ENCODE data around the gene MGAT3. TPM values are rescaled to one million over a fixed set of nuclear protein-coding genes. Genes with fewer than 3 reads are reported as not detected.
A peak's percentile ranks its signal among the peaks of the same experiment; 100 is the strongest.

Gene MGAT3
- total and polyA plus RNA-seq, 2 donors (not counting 1 experiment from before 2014, with no cell fraction given), result 11.1 to 27.8 TPM

- H4K20me1 ChIP-seq (ENCODE audit: control insufficient read depth, insufficient read depth, low read length, poor library complexity, severe bottlenecking), result peaks cover 20% of the 10 kb centered on the region
- Mint-ChIP-seq H3K4me1 (peaks cover 30% of the 10 kb centered on the region), H3K9me3 (ENCODE audit: insufficient read depth) (no peaks in the 10 kb centered on the region), H3K27ac (peak overlapping the region; percentile 34), H3K4me3 (peak overlapping the region; percentile 49), H3K27me3 (no peaks in the 10 kb centered on the region)
- H3K4me1 ChIP-seq (ENCODE audit: control insufficient read depth in 2 of 2, insufficient read depth in 2 of 2, low read length in 2 of 2), result peaks cover 23 to 35% of the 10 kb centered on the region in 2 donors
- ChIA-PET POLR2A (interaction anchor here (1.3 to 2.3 kb wide), 3 partner anchors 490 to 509 kb away, joined by 3 to 10 read pairs (median 5); no protein-coding TSS in a partner anchor), CTCF (interaction anchor here (0.5 to 13.4 kb wide), 35 partner anchors 8 to 816 kb away, joined by 3 to 328 read pairs (median 4); partner anchors contain the start of genes ADSL, ATF4, MIEF1 and RPL3)
- DNase-seq (peak; percentile 86), ATAC-seq (ENCODE audit: low read depth) (peak; percentile 8)
- H3K4me2 ChIP-seq (replicated peaks; ENCODE audit: low read depth, low read length, poor library complexity, severe bottlenecking), result peak overlapping the region; percentile 50
- H3K9ac ChIP-seq (ENCODE audit: low read length), result no peak overlapping the region
- TF ChIP-seq EZH2 (IDR thresholded peaks at IDR 0.05; ENCODE audit: borderline replicate concordance, insufficient read depth, low read depth, low read length, poor library complexity, severe bottlenecking) (no peak), CTCF (IDR thresholded peaks at IDR 0.05) (peak; percentile 99)
- no peak overlapping the region for H3K27ac ChIP-seq (ENCODE audit: low read length in 2 of 2)
- no peak overlapping the region for H3K4me3 ChIP-seq (ENCODE audit: control extremely low read depth in 1 of 5, extremely low read depth in 1 of 5, insufficient read depth in 1 of 5, low read depth in 2 of 5, low read length in 4 of 5)
- H2AFZ ChIP-seq (ENCODE audit: insufficient read depth, low read depth, low read length, poor library complexity, severe bottlenecking), result peak overlapping the region; percentile 71
- WGBS (ENCODE audit: insufficient coverage), result 21% methylated on average over 33 of the region's 41 CpGs
- intact Hi-C loops (cut with micrococcal nuclease), result loop anchor here (1.0 to 5.0 kb wide), 5 partner anchors 406 to 1102 kb away; partner anchors contain the start of genes MRTFA and TNRC6B
- peaks cover 0 to 16% of the 10 kb centered on the region in 2 experiments for H3K36me3 ChIP-seq (replicated peaks in 1 of 2; ENCODE audit: control extremely low read depth in 1 of 2, control insufficient read depth in 1 of 2, extremely low read depth in 1 of 2, insufficient read depth in 2 of 2, low read length in 1 of 2)
- H3K9me3 ChIP-seq (ENCODE audit: control extremely low read depth in 1 of 3, control insufficient read depth in 2 of 3, insufficient read depth in 1 of 3, low read length in 2 of 3), result no peaks in the 10 kb centered on the region
- peaks cover 27% of the 10 kb centered on the region for H3K79me2 ChIP-seq (ENCODE audit: control insufficient read depth, insufficient read depth, low read length)
- H3K27me3 ChIP-seq (replicated peaks in 1 of 4; ENCODE audit: control extremely low read depth in 1 of 4, control insufficient read depth in 3 of 4, insufficient read depth in 4 of 4, low read length in 3 of 4), result peaks cover 0 to 5% (median 0%) of the 10 kb centered on the region in 4 experiments
These were observed 78.0 kb downstream of the MGAT3 start for GRCh38 chr22:39534591-39535356.
